Measurements from ENCODE around the gene CSRP3. TPM values are rescaled to one million over a fixed set of nuclear protein-coding genes. Genes with fewer than 3 reads are reported as not detected.

The CSRP3 gene
- total RNA-seq, 1 donor from 2014 or later, result not detected

DNA sequence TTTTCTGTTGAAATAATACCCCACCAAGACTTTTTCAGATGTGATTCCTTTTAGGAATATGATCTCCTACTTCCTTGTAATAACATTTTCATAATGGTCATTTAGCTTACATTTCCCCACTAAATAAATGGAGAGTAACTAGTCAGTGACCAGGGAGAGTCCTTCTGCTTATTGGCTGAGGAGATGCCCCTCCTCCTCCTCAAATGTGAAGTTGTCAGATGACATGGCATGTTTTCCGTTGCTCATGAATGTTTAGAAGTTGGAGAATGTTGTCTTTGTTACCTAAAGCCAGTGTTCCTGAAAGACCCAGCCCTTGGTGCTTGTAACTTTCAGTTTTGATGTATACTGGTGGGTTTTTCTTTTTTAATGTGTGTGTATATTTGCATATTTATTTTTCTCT is 38.2 kb downstream of the CSRP3 start:
- no peak for DNase-seq (ENCODE audit: low spot score)
- H3K36me3 Mint-ChIP-seq (ENCODE audit: low read depth), result peaks cover 19% of the 10 kb centered on the region
- no peaks in the 10 kb centered on the region for H3K9me3 Mint-ChIP-seq (ENCODE audit: low read depth)
- H3K27ac Mint-ChIP-seq (ENCODE audit: unreplicated experiment), result no peak overlapping the region
- H3K27me3 Mint-ChIP-seq (ENCODE audit: low read depth), result no peaks in the 10 kb centered on the region
- H3K4me1 Mint-ChIP-seq (ENCODE audit: low read depth), result peaks cover 39% of the 10 kb centered on the region
- TF ChIP-seq, protein P1, sequence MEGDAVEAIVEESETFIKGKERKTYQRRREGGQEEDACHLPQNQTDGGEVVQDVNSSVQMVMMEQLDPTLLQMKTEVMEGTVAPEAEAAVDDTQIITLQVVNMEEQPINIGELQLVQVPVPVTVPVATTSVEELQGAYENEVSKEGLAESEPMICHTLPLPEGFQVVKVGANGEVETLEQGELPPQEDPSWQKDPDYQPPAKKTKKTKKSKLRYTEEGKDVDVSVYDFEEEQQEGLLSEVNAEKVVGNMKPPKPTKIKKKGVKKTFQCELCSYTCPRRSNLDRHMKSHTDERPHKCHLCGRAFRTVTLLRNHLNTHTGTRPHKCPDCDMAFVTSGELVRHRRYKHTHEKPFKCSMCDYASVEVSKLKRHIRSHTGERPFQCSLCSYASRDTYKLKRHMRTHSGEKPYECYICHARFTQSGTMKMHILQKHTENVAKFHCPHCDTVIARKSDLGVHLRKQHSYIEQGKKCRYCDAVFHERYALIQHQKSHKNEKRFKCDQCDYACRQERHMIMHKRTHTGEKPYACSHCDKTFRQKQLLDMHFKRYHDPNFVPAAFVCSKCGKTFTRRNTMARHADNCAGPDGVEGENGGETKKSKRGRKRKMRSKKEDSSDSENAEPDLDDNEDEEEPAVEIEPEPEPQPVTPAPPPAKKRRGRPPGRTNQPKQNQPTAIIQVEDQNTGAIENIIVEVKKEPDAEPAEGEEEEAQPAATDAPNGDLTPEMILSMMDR (IDR thresholded peaks at IDR 0.05), result no peak
- no peak overlapping the region for H3K4me3 Mint-ChIP-seq (ENCODE audit: unreplicated experiment)

DNA sequence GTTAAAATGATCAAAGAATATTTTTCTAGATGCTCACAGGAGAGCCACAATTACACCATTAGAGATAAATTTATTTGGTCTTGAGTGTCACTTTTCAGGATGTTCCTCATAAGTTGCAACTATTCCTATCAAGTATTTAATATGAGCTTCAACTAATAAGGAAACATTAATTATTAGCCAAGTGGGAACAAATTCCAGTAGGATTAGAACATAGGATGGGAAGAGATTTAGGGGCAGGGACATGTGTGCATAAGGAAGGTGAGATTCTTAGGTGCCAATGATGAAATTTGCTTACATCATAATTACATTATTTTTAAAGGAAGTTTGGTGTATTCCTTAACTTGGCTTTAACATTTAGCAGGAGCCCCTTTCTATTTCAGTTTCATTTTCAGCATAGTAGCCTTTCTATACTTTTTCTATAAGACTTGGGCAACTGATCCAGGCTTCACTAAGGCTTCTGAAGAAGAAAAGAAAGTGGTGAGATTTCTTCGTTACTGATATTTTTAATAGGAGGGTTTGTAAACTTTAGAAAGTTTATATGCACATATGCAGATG is 38.8 kb downstream of the CSRP3 start:
- peaks cover 39% of the 10 kb centered on the region for H3K4me1 Mint-ChIP-seq (ENCODE audit: low read depth)
- no peaks in the 10 kb centered on the region for H3K27me3 Mint-ChIP-seq (ENCODE audit: low read depth)
- peaks cover 13% of the 10 kb centered on the region for H3K36me3 Mint-ChIP-seq (ENCODE audit: low read depth)
- TF ChIP-seq, protein P1 (IDR thresholded peaks at IDR 0.05), result no peak
- H3K4me3 Mint-ChIP-seq (ENCODE audit: unreplicated experiment), result no peak overlapping the region
- no peak for DNase-seq (ENCODE audit: low spot score)
- no peak overlapping the region for H3K27ac Mint-ChIP-seq (ENCODE audit: unreplicated experiment)
- no peaks in the 10 kb centered on the region for H3K9me3 Mint-ChIP-seq (ENCODE audit: low read depth)

DNA sequence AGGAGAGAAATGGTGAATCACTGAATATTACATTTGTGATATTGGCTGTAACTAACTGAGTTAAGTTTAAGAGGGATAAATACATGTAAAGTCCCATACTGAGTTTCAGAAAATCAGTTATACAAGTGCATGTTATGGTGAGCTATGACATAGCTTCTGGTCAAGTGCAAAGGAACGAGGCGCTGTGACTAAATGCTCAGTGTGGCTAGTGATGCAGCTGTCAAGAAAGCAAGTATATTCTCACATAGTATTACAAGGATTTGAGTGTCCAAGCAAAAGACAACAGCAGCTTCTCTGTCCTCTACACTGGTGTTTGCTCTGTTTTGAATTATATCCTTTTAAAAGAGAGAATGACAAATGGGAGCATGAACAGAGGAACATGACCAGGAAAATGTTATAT is 40.1 kb downstream of the CSRP3 start:
- Mint-ChIP-seq H3K4me3 (ENCODE audit: unreplicated experiment) (no peak overlapping the region), H3K27ac (ENCODE audit: unreplicated experiment) (no peak overlapping the region), H3K36me3 (ENCODE audit: low read depth) (peaks cover 12% of the 10 kb centered on the region), H3K4me1 (ENCODE audit: low read depth) (peaks cover 37% of the 10 kb centered on the region), H3K9me3 (ENCODE audit: low read depth) (no peaks in the 10 kb centered on the region), H3K27me3 (ENCODE audit: low read depth) (no peaks in the 10 kb centered on the region)
- DNase-seq (ENCODE audit: low spot score), result no peak
- TF ChIP-seq, protein P1 (IDR thresholded peaks at IDR 0.05), result no peak

DNA sequence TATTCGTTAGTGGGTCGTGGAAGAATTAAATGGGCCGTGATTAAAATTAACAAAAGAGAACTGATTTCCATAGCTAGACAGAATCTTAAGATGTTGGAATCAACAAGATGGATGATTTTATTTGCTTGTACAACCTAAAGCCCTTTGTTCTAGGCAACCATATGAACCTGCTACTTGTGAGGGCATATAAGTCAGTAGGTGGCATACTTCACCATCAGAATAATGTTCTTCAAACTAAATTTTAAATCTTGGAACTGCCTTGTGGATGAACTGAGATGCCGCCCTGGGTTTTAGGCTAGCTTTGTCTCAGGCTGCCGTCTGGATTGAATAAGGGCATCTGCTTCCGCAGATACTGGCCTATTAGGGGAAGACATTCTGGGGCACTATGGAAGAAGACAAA is 40.9 kb downstream of the CSRP3 start:
- Mint-ChIP-seq H3K36me3 (ENCODE audit: low read depth) (peaks cover 14% of the 10 kb centered on the region), H3K27ac (ENCODE audit: unreplicated experiment) (no peak overlapping the region), H3K9me3 (ENCODE audit: low read depth) (no peaks in the 10 kb centered on the region), H3K27me3 (ENCODE audit: low read depth) (no peaks in the 10 kb centered on the region), H3K4me3 (ENCODE audit: unreplicated experiment) (no peak overlapping the region), H3K4me1 (ENCODE audit: low read depth) (peaks cover 29% of the 10 kb centered on the region)
- no peak for DNase-seq (ENCODE audit: low spot score)
- TF ChIP-seq, protein P1 (IDR thresholded peaks at IDR 0.05), result no peak

DNA sequence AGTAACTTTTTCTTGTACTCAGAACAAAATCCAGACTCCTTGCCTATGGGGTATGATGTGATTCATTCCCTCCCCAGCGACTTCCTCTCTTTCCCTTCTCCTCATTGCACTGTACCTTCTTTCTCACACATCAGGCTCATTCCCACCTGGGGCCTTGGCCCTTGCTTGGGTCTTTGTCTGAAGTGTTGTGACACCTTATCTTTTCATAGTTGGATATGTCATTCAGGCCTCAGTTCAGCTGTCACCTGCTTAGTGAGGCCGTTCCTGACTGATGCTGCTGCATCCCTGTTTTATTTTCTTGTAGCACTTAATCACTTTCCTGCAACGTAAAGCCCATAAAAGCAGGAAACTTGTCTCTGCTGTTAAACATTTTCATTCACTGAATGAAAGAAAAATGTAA is 44.9 kb downstream of the CSRP3 start:
- H3K36me3 Mint-ChIP-seq (ENCODE audit: low read depth), result peaks cover 20% of the 10 kb centered on the region
- no peaks in the 10 kb centered on the region for H3K27me3 Mint-ChIP-seq (ENCODE audit: low read depth)
- no peaks in the 10 kb centered on the region for H3K4me1 Mint-ChIP-seq (ENCODE audit: low read depth)
- DNase-seq (ENCODE audit: low spot score), result no peak
- no peak overlapping the region for H3K4me3 Mint-ChIP-seq (ENCODE audit: unreplicated experiment)
- H3K9me3 Mint-ChIP-seq (ENCODE audit: low read depth), result no peaks in the 10 kb centered on the region
- H3K27ac Mint-ChIP-seq (ENCODE audit: unreplicated experiment), result no peak overlapping the region
- TF ChIP-seq, protein P1 (IDR thresholded peaks at IDR 0.05), result no peak
